HepG2 (cell line): Measurements from ENCODE around the gene LDLRAD4. TPM values are rescaled to one million over a fixed set of nuclear protein-coding genes. Genes with fewer than 3 reads are reported as not detected.

Experiments used
- AGO2 ChIP-seq: fragments of 200-400 bp; formaldehyde crosslinking; optimal IDR thresholded peaks from 2 replicates; pipeline ENCODE3; 2017; ENCODE audit warnings: mild to moderate bottlenecking, low read depth, low read length, moderate library complexity
- FOXK2 ChIP-seq: fragments of 450-650 bp; IDR thresholded peaks from 2 replicates; pipeline ENCODE4 v1.6.1; 2016
- HDAC2 ChIP-seq: sonication (generic); formaldehyde crosslinking; IDR thresholded peaks from 2 replicates; pipeline ENCODE4 v1.4.0; 2020; ENCODE audit warnings: missing genetic modification reagents
- HNF1B ChIP-seq: sonication (generic); formaldehyde crosslinking; IDR thresholded peaks from 2 replicates; pipeline ENCODE4 v1.5.1; 2020; ENCODE audit warnings: mild to moderate bottlenecking, moderate library complexity, missing genetic modification reagents
- MLLT10 ChIP-seq: sonication (generic); formaldehyde crosslinking; IDR thresholded peaks from 2 replicates; pipeline ENCODE4 v1.4.0; 2020; ENCODE audit warnings: missing genetic modification reagents
- NFIB ChIP-seq: sonication (generic); formaldehyde crosslinking; IDR thresholded peaks from 2 replicates; pipeline ENCODE4 v1.9.0; 2021; ENCODE audit warnings: missing genetic modification reagents, mild to moderate bottlenecking, borderline replicate concordance
- NR3C1 ChIP-seq: sonication (generic); formaldehyde crosslinking; IDR thresholded peaks from 2 replicates; pipeline ENCODE4 v1.4.0; 2020; ENCODE audit warnings: missing genetic modification reagents
- PAF1 ChIP-seq: IDR thresholded peaks from 2 replicates; pipeline ENCODE4 v1.6.1; 2016; ENCODE audit warnings: missing genetic modification reagents, missing compliant biosample characterization
- PAWR ChIP-seq: sonication (generic); formaldehyde crosslinking; IDR thresholded peaks from 2 replicates; pipeline ENCODE4 v1.4.0; 2020; ENCODE audit warnings: missing genetic modification reagents, mild to moderate bottlenecking, borderline replicate concordance
- RBM22 ChIP-seq: fragments of 200-400 bp; formaldehyde crosslinking; optimal IDR thresholded peaks from 2 replicates; pipeline ENCODE3; 2017; ENCODE audit warnings: mild to moderate bottlenecking, low read length, moderate library complexity
- RNF2 ChIP-seq: fragments of 450-650 bp; conservative IDR thresholded peaks from 2 replicates; pipeline ENCODE4 v1.6.1; 2016; ENCODE audit warnings: low read depth
- SMARCE1 ChIP-seq: fragments of 450-650 bp; IDR thresholded peaks from 2 replicates; pipeline ENCODE4 v1.6.1; 2017; ENCODE audit warnings: borderline replicate concordance
- THAP11 ChIP-seq: IDR thresholded peaks from 2 replicates; pipeline ENCODE4 v1.6.1; 2016; ENCODE audit warnings: missing biosample characterization, missing genetic modification reagents
- TOE1 ChIP-seq: sonication (generic); formaldehyde crosslinking; IDR thresholded peaks from 2 replicates; pipeline ENCODE4 v1.4.0; 2020; ENCODE audit warnings: mild to moderate bottlenecking, missing genetic modification reagents
- XRCC5 ChIP-seq: fragments of 200-400 bp; formaldehyde crosslinking; optimal IDR thresholded peaks from 2 replicates; pipeline ENCODE3; 2017; ENCODE audit warnings: mild to moderate bottlenecking, low read length
- ZBTB7A ChIP-seq: sonication (generic); formaldehyde crosslinking; IDR thresholded peaks from 2 replicates; pipeline ENCODE4 v1.8.0; 2022; ENCODE audit warnings: mild to moderate bottlenecking, missing genetic modification reagents
- ZFP36L1 ChIP-seq: sonication (generic); formaldehyde crosslinking; IDR thresholded peaks from 2 replicates; pipeline ENCODE4 v1.8.0; 2022; ENCODE audit warnings: mild to moderate bottlenecking, missing genetic modification reagents, moderate library complexity
- ZFP36L2 ChIP-seq: sonication (generic); formaldehyde crosslinking; IDR thresholded peaks from 2 replicates; pipeline ENCODE4 v1.4.0; 2020; ENCODE audit warnings: missing genetic modification reagents
- ZNF121 ChIP-seq: sonication (generic); formaldehyde crosslinking; IDR thresholded peaks from 2 replicates; pipeline ENCODE4 v1.5.0; 2020; ENCODE audit warnings: mild to moderate bottlenecking, missing genetic modification reagents
- ZNF24 ChIP-seq: fragments of 450-650 bp; IDR thresholded peaks from 2 replicates; pipeline ENCODE4 v1.6.1; 2017; ENCODE audit warnings: antibody characterized with exemption, mild to moderate bottlenecking
- ZNF256 ChIP-seq: sonication (generic); formaldehyde crosslinking; conservative IDR thresholded peaks from 2 replicates; pipeline ENCODE4 v1.4.0; 2020; ENCODE audit warnings: missing genetic modification reagents
- ZNF3 ChIP-seq: IDR thresholded peaks from 2 replicates; pipeline ENCODE4 v1.7.0; 2017; ENCODE audit warnings: inconsistent platforms
- ZNF530 ChIP-seq: sonication (generic); formaldehyde crosslinking; IDR thresholded peaks from 2 replicates; pipeline ENCODE4 v1.5.0; 2020; ENCODE audit warnings: low read depth, mild to moderate bottlenecking, missing genetic modification reagents
- ZNF572 ChIP-seq: sonication (generic); formaldehyde crosslinking; IDR thresholded peaks from 2 replicates; pipeline ENCODE4 v1.5.1; 2020; ENCODE audit warnings: mild to moderate bottlenecking, missing genetic modification reagents
- ZNF615 ChIP-seq: sonication (generic); formaldehyde crosslinking; IDR thresholded peaks from 2 replicates; pipeline ENCODE4 v1.5.0; 2020; ENCODE audit warnings: mild to moderate bottlenecking, missing genetic modification reagents, borderline replicate concordance
- ZNF713 ChIP-seq: sonication (generic); formaldehyde crosslinking; IDR thresholded peaks from 2 replicates; pipeline ENCODE4 v1.4.0; 2020; ENCODE audit warnings: mild to moderate bottlenecking, missing genetic modification reagents
- ZNF75D ChIP-seq: sonication (generic); formaldehyde crosslinking; IDR thresholded peaks from 2 replicates; pipeline ENCODE4 v1.8.1; 2023; ENCODE audit warnings: missing genetic modification reagents, mild to moderate bottlenecking, borderline replicate concordance
- polyA plus RNA-seq, 8 experiments: library from polyadenylated mRNA; depleted of rRNA in 3 of 8; stranded (reverse) in 7 of 8; unstranded in 1 of 8; fragments of >200 nt; fragmentation: Illumina TruSeq in 4 of 8; extraction: Trizol in 4 of 8; gene quantifications; 2 replicates each; pipeline versions ENCODE4 v1.2.1 to v1.2.3, GENCODE V29; 2011 to 2016; ENCODE audit warnings: low read depth in 4 of 8, missing spikeins in 1 of 8, mixed read lengths in 1 of 8; ENCODE audit not compliant: insufficient read depth in 1 of 8
- total RNA-seq, 5 experiments: library from RNA; depleted of rRNA; stranded (reverse); fragments of >200 nt; fragmentation: Illumina TruSeq; extraction: Trizol; gene quantifications; 2 replicates each; pipeline ENCODE4 v1.2.3, GENCODE V29; 2016; ENCODE audit warnings: low read depth in 1 of 5
- TF ChIP-seq, protein P1 (sequence below): sonication (generic); formaldehyde crosslinking; IDR thresholded peaks from 2 replicates; pipeline ENCODE4 v1.4.0; 2020; ENCODE audit warnings: missing genetic modification reagents
- TF ChIP-seq, protein P2 (sequence below): IDR thresholded peaks from 2 replicates; pipeline ENCODE4 v1.6.1; 2018; ENCODE audit warnings: missing genetic modification reagents, mild to moderate bottlenecking, missing compliant biosample characterization
- TF ChIP-seq, protein P3 (sequence below): sonication (generic); formaldehyde crosslinking; IDR thresholded peaks from 2 replicates; pipeline ENCODE4 v1.4.0; 2020; ENCODE audit warnings: missing genetic modification reagents, mild to moderate bottlenecking, borderline replicate concordance

Gene LDLRAD4
- total and polyA plus RNA-seq, 2 of the 13 experiments (the other 11 are each of a cell fraction or from before 2014, with no cell fraction given), result 13.6 to 20.9 TPM

DNA sequence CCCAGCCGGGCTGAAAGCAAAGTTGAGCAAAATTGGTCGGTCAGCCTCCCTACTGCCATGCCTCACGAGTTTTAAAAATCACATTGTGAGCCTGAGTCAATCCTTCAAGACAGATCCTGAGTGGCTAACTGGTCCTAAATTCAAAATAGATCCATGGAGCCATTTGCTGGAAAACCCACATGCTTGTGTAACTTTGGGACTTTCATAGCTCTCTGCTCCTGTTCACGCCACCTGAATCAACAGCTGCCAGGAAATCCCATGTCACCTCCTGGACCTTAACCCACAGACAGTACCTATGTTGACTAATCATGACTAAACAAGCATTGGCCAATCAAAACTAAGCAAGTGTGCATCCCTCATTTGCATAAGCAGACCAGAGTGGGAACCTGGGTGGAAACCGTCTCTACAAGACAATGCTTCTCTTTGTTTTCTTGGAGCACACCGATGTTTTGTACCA is 42.8 kb upstream of the LDLRAD4 start (continued):
- no peak for TF ChIP-seq ZNF121 (CRISPR knock-in tag)
- 0 out of 2 replicates have a peak, but pooled peaks have one; percentile 30 for TF ChIP-seq RNF2
- TF ChIP-seq RBM22, result no peak
- TF ChIP-seq ZNF3, result no peak
- TF ChIP-seq ZFP36L2, result no peak
- TF ChIP-seq HNF1B (CRISPR knock-in tag), result no peak; the same call in 1 of the 2 replicates
- no peak for TF ChIP-seq NFIB (CRISPR knock-in tag)
- no peak for TF ChIP-seq ZNF615 (CRISPR knock-in tag)
- TF ChIP-seq MLLT10 (CRISPR knock-in tag), result no peak
- TF ChIP-seq HDAC2, result peak; percentile 62; the same call in 1 of the 2 replicates
- TF ChIP-seq, protein P1, sequence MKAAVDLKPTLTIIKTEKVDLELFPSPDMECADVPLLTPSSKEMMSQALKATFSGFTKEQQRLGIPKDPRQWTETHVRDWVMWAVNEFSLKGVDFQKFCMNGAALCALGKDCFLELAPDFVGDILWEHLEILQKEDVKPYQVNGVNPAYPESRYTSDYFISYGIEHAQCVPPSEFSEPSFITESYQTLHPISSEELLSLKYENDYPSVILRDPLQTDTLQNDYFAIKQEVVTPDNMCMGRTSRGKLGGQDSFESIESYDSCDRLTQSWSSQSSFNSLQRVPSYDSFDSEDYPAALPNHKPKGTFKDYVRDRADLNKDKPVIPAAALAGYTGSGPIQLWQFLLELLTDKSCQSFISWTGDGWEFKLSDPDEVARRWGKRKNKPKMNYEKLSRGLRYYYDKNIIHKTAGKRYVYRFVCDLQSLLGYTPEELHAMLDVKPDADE (CRISPR knock-in tag), result no peak
- no peak for TF ChIP-seq PAWR (CRISPR knock-in tag)
- no peak for TF ChIP-seq PAF1
- no peak for TF ChIP-seq ZNF75D (CRISPR knock-in tag)
- TF ChIP-seq ZNF713 (CRISPR knock-in tag), result no peak
- no peak for TF ChIP-seq AGO2
- TF ChIP-seq ZFP36L1, result peak; percentile 68; the same call in 1 of the 2 replicates
- TF ChIP-seq SMARCE1, result no peak
- TF ChIP-seq THAP11 (CRISPR knock-in tag), result peak; percentile 61
- no peak for TF ChIP-seq ZNF530 (CRISPR knock-in tag)
- TF ChIP-seq, protein P2, sequence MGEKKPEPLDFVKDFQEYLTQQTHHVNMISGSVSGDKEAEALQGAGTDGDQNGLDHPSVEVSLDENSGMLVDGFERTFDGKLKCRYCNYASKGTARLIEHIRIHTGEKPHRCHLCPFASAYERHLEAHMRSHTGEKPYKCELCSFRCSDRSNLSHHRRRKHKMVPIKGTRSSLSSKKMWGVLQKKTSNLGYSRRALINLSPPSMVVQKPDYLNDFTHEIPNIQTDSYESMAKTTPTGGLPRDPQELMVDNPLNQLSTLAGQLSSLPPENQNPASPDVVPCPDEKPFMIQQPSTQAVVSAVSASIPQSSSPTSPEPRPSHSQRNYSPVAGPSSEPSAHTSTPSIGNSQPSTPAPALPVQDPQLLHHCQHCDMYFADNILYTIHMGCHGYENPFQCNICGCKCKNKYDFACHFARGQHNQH (CRISPR knock-in tag), result peak; percentile 75; the same call in 1 of the 2 replicates
- TF ChIP-seq FOXK2, result peak; percentile 72
- TF ChIP-seq ZNF24, result no peak
- TF ChIP-seq NR3C1, result no peak
- no peak for TF ChIP-seq ZBTB7A (CRISPR knock-in tag)
- no peak for TF ChIP-seq ZNF572
- no peak for TF ChIP-seq TOE1 (CRISPR knock-in tag)
- TF ChIP-seq ZNF256 (CRISPR knock-in tag), result no peak
- TF ChIP-seq, protein P3, sequence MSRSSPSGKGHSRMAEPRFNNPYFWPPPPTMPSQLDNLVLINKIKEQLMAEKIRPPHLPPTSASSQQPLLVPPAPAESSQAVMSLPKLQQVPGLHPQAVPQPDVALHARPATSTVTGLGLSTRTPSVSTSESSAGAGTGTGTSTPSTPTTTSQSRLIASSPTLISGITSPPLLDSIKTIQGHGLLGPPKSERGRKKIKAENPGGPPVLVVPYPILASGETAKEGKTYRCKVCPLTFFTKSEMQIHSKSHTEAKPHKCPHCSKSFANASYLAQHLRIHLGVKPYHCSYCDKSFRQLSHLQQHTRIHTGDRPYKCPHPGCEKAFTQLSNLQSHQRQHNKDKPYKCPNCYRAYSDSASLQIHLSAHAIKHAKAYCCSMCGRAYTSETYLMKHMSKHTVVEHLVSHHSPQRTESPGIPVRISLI, result no peak
- TF ChIP-seq XRCC5, result no peak
